ENCODE results near the gene GDI2. TPM values are rescaled to one million over a fixed set of nuclear protein-coding genes. Genes with fewer than 3 reads are reported as not detected.

Gene GDI2
- total RNA-seq, 1 donor from 2014 or later, result 107 TPM

Other genes with a start within 250 kb of the GDI2 start
- 16.4 TPM for gene ASB13, start 146.8 kb downstream of the GDI2 start, total RNA-seq
- 33.6 TPM for gene TASOR2, start 128.6 kb downstream of the GDI2 start, total RNA-seq
- gene ANKRD16, start 76.5 kb upstream of the GDI2 start, total RNA-seq, result 3.8 TPM
- gene FBH1, start 76.8 kb upstream of the GDI2 start, total RNA-seq, result 78.7 TPM
- gene IL15RA, start 164.1 kb upstream of the GDI2 start, total RNA-seq, result 7.0 TPM
- 1.5 TPM for gene IL2RA, start 248.9 kb upstream of the GDI2 start, total RNA-seq

Measured in left ventricle myocardium superior (tissue), 1 donor.